Measurements from ENCODE around the gene LUZP2. TPM values are rescaled to one million over a fixed set of nuclear protein-coding genes. Genes with fewer than 3 reads are reported as not detected.

The LUZP2 gene
- total RNA-seq, 1 experiment from 2014 or later, result 3.8 TPM

GRCh38 chr11:24820541-24820940 lies 323.7 kb downstream of the LUZP2 start (continued):
- no peak for TF ChIP-seq AFF4 (CRISPR knock-in tag; IDR thresholded peaks at IDR 0.05; ENCODE audit: borderline replicate concordance)
- TF ChIP-seq ZBTB43 (CRISPR knock-in tag; IDR thresholded peaks at IDR 0.05), result no peak
- TF ChIP-seq ESRRA (CRISPR knock-in tag; IDR thresholded peaks at IDR 0.05; ENCODE audit: borderline replicate concordance), result no peak
- TF ChIP-seq NFYB (CRISPR knock-in tag; conservative IDR thresholded peaks at IDR 0.05; ENCODE audit: low read depth), result no peak
- TF ChIP-seq SOX15 (CRISPR knock-in tag; IDR thresholded peaks at IDR 0.05), result no peak

GRCh38 chr11:24828938-24829605 lies 332.2 kb downstream of the LUZP2 start:
- Mint-ChIP-seq H3K36me3 (no peaks in the 10 kb centered on the region), H3K4me1 (peaks cover 14% of the 10 kb centered on the region), H3K9me3 (no peaks in the 10 kb centered on the region), H3K27me3 (ENCODE audit: low read depth) (no peaks in the 10 kb centered on the region), H3K4me3 (no peak overlapping the region), H3K27ac (no peak overlapping the region; the same call in 1 of the 2 replicates)
- DNase-seq (ENCODE audit: low spot score) (no peak), ATAC-seq (peak; percentile 18; the same call in 1 of the 2 replicates)
- ChIA-PET CTCF (no interaction called here), POLR2A (interaction anchor here (0.8 kb wide), 1 partner anchor 20 kb away, joined by 3 read pairs; no protein-coding TSS in a partner anchor)
- TF ChIP-seq ZNF138 (CRISPR knock-in tag; conservative IDR thresholded peaks at IDR 0.05) (no peak), ELF4 (CRISPR knock-in tag; IDR thresholded peaks at IDR 0.05; ENCODE audit: low read depth) (no peak), E2F5 (CRISPR knock-in tag; IDR thresholded peaks at IDR 0.05) (no peak), PRRX2 (CRISPR knock-in tag; IDR thresholded peaks at IDR 0.05) (no peak), ZNF671 (CRISPR knock-in tag; IDR thresholded peaks at IDR 0.05) (no peak), RORB (CRISPR knock-in tag; IDR thresholded peaks at IDR 0.05) (no peak), TP53 (CRISPR knock-in tag; IDR thresholded peaks at IDR 0.05) (no peak), ESRRA (CRISPR knock-in tag; IDR thresholded peaks at IDR 0.05; ENCODE audit: borderline replicate concordance) (no peak), ZBTB43 (CRISPR knock-in tag; IDR thresholded peaks at IDR 0.05) (no peak)
- TF ChIP-seq, protein P1, sequence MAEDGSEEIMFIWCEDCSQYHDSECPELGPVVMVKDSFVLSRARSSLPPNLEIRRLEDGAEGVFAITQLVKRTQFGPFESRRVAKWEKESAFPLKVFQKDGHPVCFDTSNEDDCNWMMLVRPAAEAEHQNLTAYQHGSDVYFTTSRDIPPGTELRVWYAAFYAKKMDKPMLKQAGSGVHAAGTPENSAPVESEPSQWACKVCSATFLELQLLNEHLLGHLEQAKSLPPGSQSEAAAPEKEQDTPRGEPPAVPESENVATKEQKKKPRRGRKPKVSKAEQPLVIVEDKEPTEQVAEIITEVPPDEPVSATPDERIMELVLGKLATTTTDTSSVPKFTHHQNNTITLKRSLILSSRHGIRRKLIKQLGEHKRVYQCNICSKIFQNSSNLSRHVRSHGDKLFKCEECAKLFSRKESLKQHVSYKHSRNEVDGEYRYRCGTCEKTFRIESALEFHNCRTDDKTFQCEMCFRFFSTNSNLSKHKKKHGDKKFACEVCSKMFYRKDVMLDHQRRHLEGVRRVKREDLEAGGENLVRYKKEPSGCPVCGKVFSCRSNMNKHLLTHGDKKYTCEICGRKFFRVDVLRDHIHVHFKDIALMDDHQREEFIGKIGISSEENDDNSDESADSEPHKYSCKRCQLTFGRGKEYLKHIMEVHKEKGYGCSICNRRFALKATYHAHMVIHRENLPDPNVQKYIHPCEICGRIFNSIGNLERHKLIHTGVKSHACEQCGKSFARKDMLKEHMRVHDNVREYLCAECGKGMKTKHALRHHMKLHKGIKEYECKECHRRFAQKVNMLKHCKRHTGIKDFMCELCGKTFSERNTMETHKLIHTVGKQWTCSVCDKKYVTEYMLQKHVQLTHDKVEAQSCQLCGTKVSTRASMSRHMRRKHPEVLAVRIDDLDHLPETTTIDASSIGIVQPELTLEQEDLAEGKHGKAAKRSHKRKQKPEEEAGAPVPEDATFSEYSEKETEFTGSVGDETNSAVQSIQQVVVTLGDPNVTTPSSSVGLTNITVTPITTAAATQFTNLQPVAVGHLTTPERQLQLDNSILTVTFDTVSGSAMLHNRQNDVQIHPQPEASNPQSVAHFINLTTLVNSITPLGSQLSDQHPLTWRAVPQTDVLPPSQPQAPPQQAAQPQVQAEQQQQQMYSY (CRISPR knock-in tag; IDR thresholded peaks at IDR 0.05), result no peak
